Limb (tissue), 2 donors: ENCODE results near the gene MCRIP2.

Source experiments
- DNase-seq, 2 donors: peaks; one replicate each; pipeline ENCODE4 v3.0.0-alpha.2; 2016; ENCODE audit errors: extremely low spot score in 2 of 2

MCRIP2 gene

DNA sequence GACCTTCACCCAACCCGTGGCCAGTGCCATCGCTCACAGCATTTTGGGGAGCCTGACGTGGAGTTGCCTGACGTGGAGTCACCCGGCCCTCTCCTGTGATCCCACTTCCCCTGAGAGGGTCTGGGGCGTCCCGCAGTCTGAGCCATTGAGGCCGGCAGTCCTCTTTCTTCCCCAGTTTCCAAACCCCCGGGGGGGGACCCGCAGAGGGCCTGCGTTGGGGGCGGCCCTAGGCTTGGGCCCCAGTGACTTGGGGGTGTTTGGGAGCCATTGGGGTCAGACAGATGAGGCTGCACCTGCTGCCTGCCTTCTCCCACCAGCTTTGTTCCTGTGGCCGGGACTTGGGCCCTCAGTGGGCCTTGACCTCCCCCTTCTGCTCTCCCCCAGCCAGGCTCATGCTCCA is 28.0 kb downstream of the MCRIP2 start:
- no peak for DNase-seq

- no peak for DNase-seq
These were observed 29.1 kb downstream of the MCRIP2 start for GRCh38 chr16:670485-671352.

- DNase-seq = no peak
These were observed 29.9 kb downstream of the MCRIP2 start for GRCh38 chr16:671353-672131.

DNA sequence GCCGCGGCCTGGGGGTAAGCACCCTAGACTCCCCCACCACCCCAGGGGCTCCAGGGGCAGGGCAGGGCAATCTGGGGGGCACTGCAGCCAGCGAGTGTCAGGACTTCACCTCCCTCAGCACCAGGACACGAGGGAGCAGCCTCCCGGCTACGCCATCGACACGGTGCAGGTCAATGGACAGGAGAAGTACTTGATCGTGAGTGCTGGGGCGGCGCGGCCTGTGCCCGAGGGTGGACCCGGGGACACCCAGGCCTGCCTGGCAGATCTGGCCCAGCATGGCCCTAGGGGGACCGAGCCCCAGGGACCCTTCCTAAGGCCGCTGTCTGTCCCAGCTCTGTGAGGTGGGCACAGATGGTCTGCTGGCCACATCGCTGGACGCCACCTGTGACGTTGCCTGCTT is 30.7 kb downstream of the MCRIP2 start:
- DNase-seq = no peak

DNA sequence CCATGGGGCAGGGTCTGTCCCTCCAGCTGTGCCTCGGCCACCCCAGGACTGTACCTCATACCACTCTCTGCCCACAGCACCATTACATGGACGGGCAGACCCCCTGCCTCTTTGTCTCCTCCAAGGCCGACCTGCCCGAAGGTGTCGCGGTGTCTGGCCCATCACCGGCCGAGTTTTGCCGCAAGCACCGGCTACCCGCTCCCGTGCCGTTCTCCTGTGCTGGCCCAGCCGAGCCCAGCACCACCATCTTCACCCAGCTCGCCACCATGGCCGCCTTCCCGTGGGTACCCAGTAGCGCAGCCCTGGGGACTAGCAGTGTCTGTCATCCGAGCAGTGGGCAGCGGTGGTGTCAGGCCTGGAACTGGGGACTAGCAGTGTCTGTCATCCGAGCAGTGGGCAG is 31.2 kb downstream of the MCRIP2 start:
- no peak for DNase-seq

DNA sequence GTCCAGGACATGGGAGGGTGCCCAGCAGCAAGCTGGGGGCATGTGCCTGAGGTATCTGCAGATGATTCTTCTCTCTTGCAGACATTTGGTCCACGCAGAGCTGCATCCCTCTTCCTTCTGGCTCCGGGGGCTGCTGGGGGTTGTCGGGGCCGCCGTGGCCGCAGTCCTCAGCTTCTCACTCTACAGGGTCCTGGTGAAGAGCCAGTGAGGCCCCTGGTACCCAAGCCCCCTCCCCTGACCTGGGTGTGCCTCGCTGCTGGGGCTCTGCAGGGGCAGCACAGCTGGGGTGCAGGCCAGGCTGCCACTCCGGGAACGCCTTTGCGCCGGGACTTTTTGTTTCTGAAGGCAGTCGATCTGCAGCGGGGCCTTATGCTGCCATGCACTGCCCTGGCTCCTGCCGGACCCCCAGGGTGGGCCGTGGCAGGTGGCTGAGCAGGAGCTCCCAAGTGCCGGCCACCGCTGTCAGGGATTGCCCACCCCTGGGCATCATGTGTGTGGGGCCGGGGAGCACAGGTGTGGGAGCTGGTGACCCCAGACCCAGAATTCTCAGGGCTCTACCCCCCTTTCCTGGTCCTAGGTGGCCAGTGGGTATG is 31.9 kb downstream of the MCRIP2 start:
- DNase-seq = no peak

- DNase-seq = no peak
These were observed 32.7 kb downstream of the MCRIP2 start for GRCh38 chr16:674214-674881.

- no peak for DNase-seq
These were observed 33.6 kb downstream of the MCRIP2 start, which contains the start of gene RHBDL1 for GRCh38 chr16:674968-675883. Gene RHBDL1 (plus strand): TSS chr16:675671. CDS start chr16:675791, 120 bp downstream.

DNA sequence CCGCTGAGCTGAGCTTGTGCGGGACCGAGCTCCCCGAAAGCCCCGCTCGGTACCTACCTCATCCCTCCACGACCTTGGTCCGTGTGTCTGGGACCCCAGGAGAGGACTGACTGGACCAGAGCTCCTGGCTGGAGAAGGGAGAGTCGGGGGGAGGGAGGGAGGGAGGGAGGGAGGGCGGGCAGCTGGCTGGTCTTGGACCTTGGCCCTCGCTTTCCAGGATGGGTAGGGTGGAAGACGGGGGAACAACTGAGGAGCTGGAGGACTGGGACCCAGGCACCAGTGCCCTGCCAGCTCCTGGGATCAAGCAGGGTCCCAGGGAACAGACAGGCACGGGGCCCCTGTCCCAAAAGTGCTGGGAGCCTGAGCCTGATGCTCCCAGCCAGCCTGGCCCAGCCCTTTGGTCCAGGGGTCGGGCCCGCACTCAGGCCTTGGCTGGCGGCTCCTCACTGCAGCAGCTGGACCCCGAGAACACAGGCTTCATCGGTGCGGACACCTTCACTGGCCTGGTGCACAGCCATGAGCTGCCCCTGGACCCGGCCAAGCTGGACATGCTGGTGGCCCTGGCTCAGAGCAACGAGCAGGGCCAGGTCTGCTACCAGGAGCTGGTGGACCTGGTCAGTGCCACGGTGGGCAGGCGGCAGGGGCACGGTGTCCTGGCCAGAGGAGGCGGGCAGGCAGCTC is 34.4 kb downstream of the MCRIP2 start:
- DNase-seq = no peak

- no peak for DNase-seq
These were observed 34.9 kb downstream of the MCRIP2 start for GRCh38 chr16:676565-676902.

DNA sequence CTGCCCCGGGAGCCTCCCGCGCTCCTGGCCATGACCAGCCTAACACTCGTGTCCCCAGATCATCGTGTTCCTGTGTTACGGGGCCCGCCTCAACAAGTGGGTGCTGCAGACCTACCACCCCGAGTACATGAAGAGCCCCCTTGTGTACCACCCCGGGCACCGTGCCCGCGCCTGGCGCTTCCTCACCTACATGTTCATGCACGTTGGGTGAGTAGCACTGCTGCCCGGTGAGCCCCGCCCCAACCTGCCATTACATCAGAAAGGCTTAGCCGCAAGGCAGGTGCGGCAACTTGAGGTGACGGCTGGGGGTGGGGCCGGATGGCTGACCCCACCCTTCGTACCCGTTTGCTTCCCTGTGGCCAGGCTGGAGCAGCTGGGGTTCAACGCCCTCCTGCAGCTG is 35.3 kb downstream of the MCRIP2 start:
- no peak for DNase-seq

- DNase-seq = no peak
These were observed 35.9 kb downstream of the MCRIP2 start for GRCh38 chr16:677316-678190.

DNA sequence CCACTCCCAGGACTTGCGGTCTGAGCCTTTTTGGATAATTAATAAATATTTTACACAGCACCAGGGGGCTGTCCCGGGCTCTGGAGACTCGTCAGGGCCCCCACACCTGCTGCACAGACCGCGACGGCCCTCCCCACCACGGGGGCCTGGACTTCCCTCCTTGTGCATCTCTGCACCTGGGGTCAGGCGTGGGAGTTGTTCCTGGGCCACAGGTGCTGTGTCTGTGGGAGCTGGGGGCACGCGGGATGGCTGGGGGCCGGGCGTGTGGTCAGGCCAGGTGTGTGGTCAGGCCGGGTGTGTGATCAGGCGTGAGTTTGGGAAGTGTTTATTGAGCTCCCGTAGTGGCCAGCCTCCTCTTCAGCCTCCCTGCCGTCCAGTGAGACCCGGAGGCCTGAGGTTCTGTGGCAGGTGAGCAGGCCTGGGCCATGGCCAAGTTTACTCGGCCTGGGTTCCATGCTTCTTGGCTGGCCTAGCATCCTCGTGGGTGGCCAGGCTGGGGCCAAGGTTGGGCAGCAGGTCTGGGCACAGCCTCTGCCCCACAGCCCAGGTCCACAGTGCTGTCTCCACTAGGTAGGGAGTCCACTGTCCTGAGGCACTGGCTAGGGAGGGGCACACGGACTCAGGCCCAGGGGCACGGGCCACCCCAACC is 36.7 kb downstream of the MCRIP2 start:
- no peak for DNase-seq

GRCh38 chr16:678858-679813 is 37.5 kb downstream of the MCRIP2 start:
- DNase-seq = peak in 1 of 2 donors; percentile 63

DNA sequence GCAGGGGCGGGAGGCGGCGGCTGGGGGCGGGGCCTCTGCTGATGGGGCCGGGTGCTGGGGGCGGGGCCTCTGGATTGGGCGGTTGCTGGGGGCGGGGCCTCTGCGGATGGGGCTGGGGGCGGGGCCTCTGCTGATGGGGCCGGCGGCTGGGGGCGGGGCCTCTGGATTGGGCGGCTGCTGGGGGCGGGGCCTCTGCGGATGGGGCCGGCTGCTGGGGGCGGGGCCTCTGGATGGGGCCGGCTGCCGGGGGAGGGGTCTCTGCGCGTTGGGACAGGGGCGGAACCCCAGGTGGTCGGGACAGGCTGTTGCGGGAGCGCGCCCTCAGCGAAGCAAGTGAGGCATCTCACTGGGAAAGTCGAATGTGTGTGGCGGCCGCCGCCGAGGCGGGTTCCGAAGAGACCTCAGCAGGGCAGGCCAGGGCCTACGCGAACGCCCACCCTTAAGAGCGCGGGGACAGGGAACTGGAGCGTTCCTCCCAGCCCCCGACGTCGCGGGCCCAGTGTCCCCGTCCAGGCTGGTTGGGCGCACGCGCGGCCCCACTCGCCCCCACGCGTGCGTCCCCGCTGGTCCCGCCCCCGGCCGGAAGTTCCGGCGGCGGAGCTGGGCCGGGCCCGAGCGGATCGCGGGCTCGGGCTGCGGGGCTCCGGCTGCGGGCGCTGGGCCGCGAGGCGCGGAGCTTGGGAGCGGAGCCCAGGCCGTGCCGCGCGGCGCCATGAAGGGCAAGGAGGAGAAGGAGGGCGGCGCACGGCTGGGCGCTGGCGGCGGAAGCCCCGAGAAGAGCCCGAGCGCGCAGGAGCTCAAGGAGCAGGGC is 38.4 kb downstream of the MCRIP2 start, which contains the start of gene STUB1:
Gene STUB1 (plus strand): TSS at position 597 of the 811 bp plus-strand sequence. CDS start 116 bp downstream, at position 713.
- peak; percentile 86 to 95 for DNase-seq

DNA sequence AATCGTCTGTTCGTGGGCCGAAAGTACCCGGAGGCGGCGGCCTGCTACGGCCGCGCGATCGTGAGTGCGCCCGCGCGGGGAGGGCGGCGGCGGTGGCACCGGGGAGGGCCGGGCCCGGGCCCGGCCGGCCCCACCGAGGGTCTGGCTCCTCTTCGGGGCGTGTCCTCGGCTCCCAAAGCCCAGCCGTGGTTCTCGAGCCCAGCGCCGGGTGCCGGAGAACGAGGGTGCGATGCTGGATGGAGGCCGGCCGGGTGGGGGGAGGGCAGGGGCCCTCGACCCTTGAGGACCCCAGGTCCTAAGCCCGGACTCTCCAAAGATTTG is 39.0 kb downstream of the MCRIP2 start:
- DNase-seq = no peak
